ENCODE measurements around the gene TRIP6.

- TF ChIP-seq CTCF (IDR thresholded peaks at IDR 0.05; ENCODE audit: extremely low read depth in 1 of 2, insufficient read depth in 1 of 2, low read depth in 1 of 2, low read length in 2 of 2) (no peak), EZH2 (IDR thresholded peaks at IDR 0.05; ENCODE audit: borderline replicate concordance, low read depth, low read length, severe bottlenecking) (no peak), MAX (IDR thresholded peaks at IDR 0.05; ENCODE audit: insufficient read depth, insufficient read length) (no peak), POLR2A (IDR thresholded peaks at IDR 0.05; ENCODE audit: low read depth, low read length) (no peak), MYC (IDR thresholded peaks at IDR 0.05; ENCODE audit: low read depth, low read length) (no peak), FOS (IDR thresholded peaks at IDR 0.05; ENCODE audit: borderline replicate concordance, insufficient read depth, low read length) (no peak), POLR2AphosphoS5 (IDR thresholded peaks at IDR 0.05; ENCODE audit: insufficient read depth, low read depth, low read length) (no peak)
These were observed 26.2 kb downstream of the TRIP6 start for GRCh38 chr7:100893318-100893895.
